ENCODE data around the gene ZNF234. TPM values are rescaled to one million over a fixed set of nuclear protein-coding genes. Genes with fewer than 3 reads are reported as not detected.
A peak's percentile ranks its signal among the peaks of the same experiment; 100 is the strongest.
"Not testable (repeated sequence)": the region's sequence is repeated elsewhere in the genome, so short reads cannot be mapped to it uniquely, and the experiment has no call there.

The ZNF234 gene
- total RNA-seq, 6 experiments from 2014 or later, result 4.8 to 7.2 (median 6.8) TPM

- peaks cover 46% of the 10 kb centered on the region for H3K36me3 Mint-ChIP-seq (ENCODE audit: low read depth)
- H3K4me1 Mint-ChIP-seq (ENCODE audit: low read depth), result peaks cover 26% of the 10 kb centered on the region
- no peak for TF ChIP-seq CTCF (IDR thresholded peaks at IDR 0.05)
- peaks cover 41% of the 10 kb centered on the region for H3K9me3 Mint-ChIP-seq
- no peaks in the 10 kb centered on the region for H3K27me3 Mint-ChIP-seq (ENCODE audit: insufficient read depth)
- DNase-seq, result peak; percentile 73
- peak overlapping the region; percentile 96; the same call in 1 of the 2 replicates for H3K27ac Mint-ChIP-seq
- H3K4me3 Mint-ChIP-seq, result peak overlapping the region; percentile 98
Measured at GRCh38 chr19:44111910-44112463, 29.4 kb upstream of the ZNF234 start.

- Mint-ChIP-seq H3K4me1 (ENCODE audit: low read depth) (peaks cover 26% of the 10 kb centered on the region), H3K27me3 (ENCODE audit: insufficient read depth) (no peaks in the 10 kb centered on the region), H3K27ac (peak overlapping the region; percentile 96), H3K9me3 (peaks cover 34% of the 10 kb centered on the region), H3K36me3 (ENCODE audit: low read depth) (peaks cover 39% of the 10 kb centered on the region), H3K4me3 (peak overlapping the region; percentile 98)
- no peak for TF ChIP-seq CTCF (IDR thresholded peaks at IDR 0.05)
- no peak for DNase-seq
Measured at GRCh38 chr19:44112802-44113137, 28.6 kb upstream of the ZNF234 start.

GRCh38 chr19:44113138-44113783 lies 28.1 kb upstream of the ZNF234 start, which contains the start of gene ZNF225:
Gene ZNF225, plus strand, starts transcription at chr19:44113399. Its CDS starts 2,429 bp downstream, at chr19:44115828.
- Mint-ChIP-seq H3K36me3 (ENCODE audit: low read depth) (peaks cover 38% of the 10 kb centered on the region), H3K9me3 (peaks cover 29% of the 10 kb centered on the region), H3K4me3 (peak within 1 kb of the TSS; percentile 98), H3K27ac (peak within 1 kb of the TSS; percentile 96), H3K27me3 (ENCODE audit: insufficient read depth) (no peaks in the 10 kb centered on the region), H3K4me1 (ENCODE audit: low read depth) (peaks cover 26% of the 10 kb centered on the region)
- TF ChIP-seq CTCF (IDR thresholded peaks at IDR 0.05), result no peak
- peak; percentile 98 for DNase-seq

GRCh38 chr19:44113784-44114390 lies 27.5 kb upstream of the ZNF234 start:
- peak overlapping the region; percentile 98 for H3K4me3 Mint-ChIP-seq
- H3K27me3 Mint-ChIP-seq (ENCODE audit: insufficient read depth), result no peaks in the 10 kb centered on the region
- no peak for DNase-seq
- peaks cover 38% of the 10 kb centered on the region for H3K36me3 Mint-ChIP-seq (ENCODE audit: low read depth)
- TF ChIP-seq CTCF (IDR thresholded peaks at IDR 0.05), result no peak
- peak overlapping the region; percentile 96 for H3K27ac Mint-ChIP-seq
- peaks cover 26% of the 10 kb centered on the region for H3K9me3 Mint-ChIP-seq
- peaks cover 26% of the 10 kb centered on the region for H3K4me1 Mint-ChIP-seq (ENCODE audit: low read depth)

- H3K27me3 Mint-ChIP-seq (ENCODE audit: insufficient read depth); H3K4me1 Mint-ChIP-seq (ENCODE audit: low read depth); H3K4me3 Mint-ChIP-seq; DNase-seq; H3K27ac Mint-ChIP-seq: not testable (repeated sequence)
- Mint-ChIP-seq H3K36me3 (ENCODE audit: low read depth) (peaks cover 81% of the 10 kb centered on the region), H3K9me3 (peaks cover 12% of the 10 kb centered on the region)
Measured at GRCh38 chr19:44121162-44121561, 20.2 kb upstream of the ZNF234 start.

- Mint-ChIP-seq H3K9me3 (no peaks in the 10 kb centered on the region), H3K27ac (no peak overlapping the region), H3K4me1 (ENCODE audit: low read depth) (no peaks in the 10 kb centered on the region), H3K4me3 (no peak overlapping the region), H3K27me3 (ENCODE audit: insufficient read depth) (no peaks in the 10 kb centered on the region), H3K36me3 (ENCODE audit: low read depth) (peaks cover 31% of the 10 kb centered on the region)
- no peak for DNase-seq
- TF ChIP-seq CTCF (IDR thresholded peaks at IDR 0.05), result no peak
Measured at GRCh38 chr19:44131955-44132354, 9.4 kb upstream of the ZNF234 start.

Measured in HFFc6 (cell line).